Mucosa of rectum (tissue), 2 donors: Measurements from ENCODE around the gene MARCO.
"Not testable (repeated sequence)": the region's sequence is repeated elsewhere in the genome, so short reads cannot be mapped to it uniquely, and the experiment has no call there.

Experiments used
- H3K27ac ChIP-seq, 2 donors: one replicate each; pipeline ENCODE4 v1.7.0; 2013; ENCODE audit warnings: inconsistent platforms in 2 of 2, low read depth in 2 of 2, low read length in 2 of 2
- H3K27me3 ChIP-seq, 2 donors: one replicate each; pipeline ENCODE4 v1.7.0; 2013; ENCODE audit warnings: low read length in 2 of 2; ENCODE audit not compliant: control insufficient read depth in 2 of 2, insufficient read depth in 2 of 2
- H3K36me3 ChIP-seq, 2 donors: one replicate each; pipeline ENCODE4 v1.7.0; 2013; ENCODE audit warnings: low read length in 2 of 2; ENCODE audit not compliant: control insufficient read depth in 2 of 2, insufficient read depth in 2 of 2
- H3K4me1 ChIP-seq, 2 donors: one replicate each; pipeline ENCODE4 v1.7.0; 2013; ENCODE audit warnings: low read length in 2 of 2, mild to moderate bottlenecking in 1 of 2; ENCODE audit not compliant: control insufficient read depth in 2 of 2, insufficient read depth in 2 of 2
- H3K4me3 ChIP-seq, 2 donors: one replicate each; pipeline ENCODE4 v1.7.0; 2013; ENCODE audit warnings: low read length in 2 of 2
- H3K9ac ChIP-seq, 2 donors: one replicate each; pipeline ENCODE4 v1.7.0; 2013; ENCODE audit warnings: low read length in 2 of 2, low read depth in 1 of 2, mild to moderate bottlenecking in 1 of 2
- H3K9me3 ChIP-seq, 2 donors: one replicate each; pipeline ENCODE4 v1.7.0; 2013; ENCODE audit warnings: low read length in 2 of 2; ENCODE audit not compliant: control insufficient read depth in 2 of 2
- donor health status: healthy.
- donor health status: Normal muscosa, but diverticular disease.

MARCO gene

DNA sequence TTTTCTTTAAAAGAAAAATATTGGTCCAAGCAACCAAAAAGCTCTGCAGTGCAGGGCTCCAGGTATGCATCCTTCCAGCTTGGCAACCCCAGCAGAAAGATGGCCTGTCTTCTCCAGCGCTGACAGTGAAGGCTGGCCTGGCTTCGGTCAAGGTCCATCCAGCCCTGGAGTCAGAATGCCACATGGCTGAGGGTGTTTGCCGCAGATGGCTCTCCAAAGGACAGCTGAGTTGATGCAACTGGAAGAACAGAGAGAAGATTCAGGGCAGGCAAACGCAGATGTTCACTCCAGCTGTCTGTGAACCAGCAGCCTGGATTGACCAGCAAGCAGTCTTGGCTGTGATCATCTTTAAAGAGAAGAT, 51.4 kb downstream of the MARCO start:
- no peaks in the 10 kb centered on the region for H3K27me3 ChIP-seq
- H3K4me3 ChIP-seq = no peak overlapping the region
- no peaks in the 10 kb centered on the region for H3K4me1 ChIP-seq
- no peak overlapping the region for H3K9ac ChIP-seq
- no peak overlapping the region for H3K27ac ChIP-seq
- H3K9me3 ChIP-seq = no peaks in the 10 kb centered on the region
- H3K36me3 ChIP-seq = no peaks in the 10 kb centered on the region

DNA sequence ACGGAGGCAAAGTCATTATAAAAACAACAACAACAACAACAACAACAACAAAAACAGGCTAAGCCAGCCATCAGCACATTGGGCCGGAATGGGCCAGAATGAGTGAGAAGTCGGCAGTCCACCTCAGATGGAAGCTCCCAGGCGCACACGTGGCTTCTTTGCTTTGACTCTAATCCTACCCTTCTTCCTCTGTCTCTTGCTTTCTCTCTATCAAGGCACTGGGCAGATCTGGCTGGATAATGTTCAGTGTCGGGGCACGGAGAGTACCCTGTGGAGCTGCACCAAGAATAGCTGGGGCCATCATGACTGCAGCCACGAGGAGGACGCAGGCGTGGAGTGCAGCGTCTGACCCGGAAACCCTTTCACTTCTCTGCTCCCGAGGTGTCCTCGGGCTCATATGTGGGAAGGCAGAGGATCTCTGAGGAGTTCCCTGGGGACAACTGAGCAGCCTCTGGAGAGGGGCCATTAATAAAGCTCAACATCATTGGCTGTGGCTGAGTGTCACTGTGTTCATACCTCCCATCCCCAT, 52.2 kb downstream of the MARCO start:
- Histone ChIP-seq H3K27ac (no peak overlapping the region), H3K9me3 (no peaks in the 10 kb centered on the region), H3K4me3 (no peak overlapping the region), H3K27me3 (no peaks in the 10 kb centered on the region), H3K9ac (no peak overlapping the region), H3K36me3 (no peaks in the 10 kb centered on the region), H3K4me1 (no peaks in the 10 kb centered on the region)

- Histone ChIP-seq H3K4me1 (no peaks in the 10 kb centered on the region), H3K4me3 (no peak overlapping the region), H3K9ac (no peak overlapping the region), H3K27ac (no peak overlapping the region), H3K9me3 (no peaks in the 10 kb centered on the region), H3K36me3 (no peaks in the 10 kb centered on the region), H3K27me3 (no peaks in the 10 kb centered on the region)
Measured at GRCh38 chr2:118994778-118995177, 52.8 kb downstream of the MARCO start.

GRCh38 chr2:119003856-119004255, 61.9 kb downstream of the MARCO start:
- H3K4me1 ChIP-seq, H3K36me3 ChIP-seq, H3K27me3 ChIP-seq, H3K9me3 ChIP-seq, H3K9ac ChIP-seq, H3K4me3 ChIP-seq, H3K27ac ChIP-seq: not testable (repeated sequence)

GRCh38 chr2:119004602-119005001, 62.6 kb downstream of the MARCO start:
- H3K27me3 ChIP-seq = no peaks in the 10 kb centered on the region
- H3K9ac ChIP-seq = no peak overlapping the region
- no peaks in the 10 kb centered on the region for H3K4me1 ChIP-seq
- no peaks in the 10 kb centered on the region for H3K36me3 ChIP-seq
- H3K27ac ChIP-seq = no peak overlapping the region
- no peaks in the 10 kb centered on the region for H3K9me3 ChIP-seq
- no peak overlapping the region for H3K4me3 ChIP-seq

DNA sequence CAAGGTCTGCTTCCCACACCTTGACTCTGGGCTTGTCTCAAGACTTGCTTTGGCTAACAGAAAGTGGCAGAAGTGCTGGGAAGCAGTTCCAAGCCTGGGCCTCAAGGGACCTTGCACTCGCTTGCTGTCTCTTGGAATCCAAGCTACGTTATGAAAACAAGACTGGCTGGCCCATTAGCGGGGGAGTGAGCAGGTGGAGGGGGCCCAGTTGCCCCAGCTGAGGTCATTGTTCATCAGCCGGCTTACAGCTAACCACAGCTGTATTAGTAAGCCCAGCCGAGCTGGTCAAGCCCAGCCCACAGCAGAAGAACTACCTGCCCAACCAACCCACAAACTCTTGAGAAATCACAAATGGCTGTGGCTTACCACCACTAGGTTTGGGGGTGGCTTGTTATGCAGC, 63.1 kb downstream of the MARCO start:
- H3K4me1 ChIP-seq = no peaks in the 10 kb centered on the region
- no peak overlapping the region for H3K27ac ChIP-seq
- H3K9me3 ChIP-seq = no peaks in the 10 kb centered on the region
- no peak overlapping the region for H3K4me3 ChIP-seq
- H3K36me3 ChIP-seq = no peaks in the 10 kb centered on the region
- no peak overlapping the region for H3K9ac ChIP-seq
- H3K27me3 ChIP-seq = peaks cover 0 to 2% of the 10 kb centered on the region in 2 donors

DNA sequence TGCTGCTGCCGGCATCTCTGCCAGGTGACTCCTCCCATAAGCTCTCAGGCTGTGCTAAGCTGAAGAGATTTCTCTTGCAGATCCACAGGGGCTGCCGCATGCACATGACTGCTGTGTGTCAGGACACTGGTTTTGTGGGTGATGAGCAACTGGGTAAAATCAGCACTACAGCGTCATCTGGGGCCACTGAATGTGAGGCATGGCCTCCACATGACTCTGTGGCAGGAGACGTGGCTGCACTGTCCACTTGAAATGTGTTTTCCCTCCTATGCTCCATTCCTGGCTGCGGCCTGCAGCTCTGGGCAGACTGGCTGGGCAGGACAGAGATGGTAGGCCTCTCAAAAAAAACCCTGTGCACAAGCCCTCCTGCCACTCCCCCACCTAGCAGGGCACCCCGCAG, 63.6 kb downstream of the MARCO start:
- Histone ChIP-seq H3K9me3 (no peaks in the 10 kb centered on the region), H3K4me1 (no peaks in the 10 kb centered on the region), H3K9ac (no peak overlapping the region), H3K36me3 (no peaks in the 10 kb centered on the region), H3K27ac (no peak overlapping the region), H3K27me3 (peaks cover 2 to 7% of the 10 kb centered on the region in 2 donors), H3K4me3 (no peak overlapping the region)

DNA sequence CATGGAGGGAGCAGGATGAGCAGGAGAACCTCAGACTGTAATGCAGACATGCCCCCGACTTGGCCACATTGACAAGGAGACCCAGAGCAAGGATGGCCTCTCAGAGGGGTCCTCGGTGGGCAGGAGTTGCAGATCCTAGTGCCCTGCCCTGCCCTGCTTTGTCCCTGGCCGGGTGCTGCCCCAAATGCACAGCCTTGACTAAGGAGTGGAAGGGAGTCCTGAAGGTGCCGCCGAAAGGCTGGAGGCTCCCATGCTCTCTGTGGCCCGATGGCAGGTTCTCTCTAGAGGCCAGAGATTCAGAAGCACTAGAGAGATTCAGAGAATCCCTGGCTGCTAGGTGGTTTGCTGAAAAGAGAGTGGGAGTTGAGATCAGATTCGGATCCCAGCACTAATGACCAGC, 64.4 kb downstream of the MARCO start:
- no peaks in the 10 kb centered on the region for H3K36me3 ChIP-seq

DNA sequence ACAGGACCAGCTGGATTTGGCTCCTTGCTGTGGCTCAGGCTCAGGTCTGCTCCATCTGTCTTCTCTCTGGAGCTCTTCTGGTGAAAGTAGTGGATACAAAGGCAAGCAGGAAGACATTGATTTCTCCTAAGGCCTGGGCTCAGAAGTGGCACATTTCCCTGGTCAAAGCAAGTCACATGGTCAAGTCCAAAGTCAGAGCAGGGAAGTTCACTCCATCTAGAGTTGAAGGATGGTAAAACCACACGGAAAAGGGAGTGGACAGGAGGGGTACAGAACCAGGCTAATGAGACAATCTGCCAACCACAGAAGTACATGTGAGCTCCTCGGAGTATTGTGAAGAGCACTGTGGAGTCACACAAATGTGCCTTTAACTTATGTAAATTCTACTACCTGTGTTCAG, 66.1 kb downstream of the MARCO start:
- Histone ChIP-seq H3K4me3 (no peak overlapping the region), H3K27me3 (peaks cover 12 to 16% of the 10 kb centered on the region in 2 donors), H3K9me3 (no peaks in the 10 kb centered on the region), H3K9ac (no peak overlapping the region), H3K36me3 (no peaks in the 10 kb centered on the region), H3K27ac (no peak overlapping the region), H3K4me1 (no peaks in the 10 kb centered on the region)

More for the DNA sequence above, 64.4 kb downstream of the MARCO start:
- peaks cover 7 to 16% of the 10 kb centered on the region in 2 donors for H3K27me3 ChIP-seq
- H3K4me3 ChIP-seq = no peak overlapping the region
- no peaks in the 10 kb centered on the region for H3K9me3 ChIP-seq
- H3K9ac ChIP-seq = no peak overlapping the region
- H3K27ac ChIP-seq = no peak overlapping the region
- H3K4me1 ChIP-seq = no peaks in the 10 kb centered on the region

- H3K4me3 ChIP-seq = no peak overlapping the region
- H3K27me3 ChIP-seq = peaks cover 12 to 16% of the 10 kb centered on the region in 2 donors
- H3K27ac ChIP-seq = no peak overlapping the region
- H3K36me3 ChIP-seq = no peaks in the 10 kb centered on the region
- no peak overlapping the region for H3K9ac ChIP-seq
- no peaks in the 10 kb centered on the region for H3K9me3 ChIP-seq
- H3K4me1 ChIP-seq = no peaks in the 10 kb centered on the region
Measured at GRCh38 chr2:119009110-119009509, 67.1 kb downstream of the MARCO start.

DNA sequence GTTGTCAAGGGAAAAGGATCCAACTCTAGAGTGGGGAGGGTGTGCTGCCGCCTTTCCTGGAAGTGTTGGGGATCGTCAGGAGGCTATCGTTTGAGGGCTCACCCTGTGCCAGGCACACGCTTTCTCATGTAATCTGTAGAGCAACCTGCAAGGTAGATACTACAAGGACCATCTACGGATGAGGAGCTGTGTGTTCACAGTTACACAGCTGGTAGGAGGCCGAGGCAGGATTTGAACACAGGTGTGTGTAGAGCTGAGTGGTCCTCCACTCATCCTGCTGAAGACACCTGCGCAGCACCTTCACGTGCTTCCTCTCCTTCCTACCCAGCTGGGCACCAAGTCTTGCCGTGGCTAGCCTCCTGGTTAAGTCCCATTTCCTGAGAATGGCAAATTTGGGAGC, 68.3 kb downstream of the MARCO start:
- Histone ChIP-seq H3K9me3 (no peaks in the 10 kb centered on the region), H3K4me3 (no peak overlapping the region), H3K27me3 (peaks cover 12 to 16% of the 10 kb centered on the region in 2 donors), H3K36me3 (no peaks in the 10 kb centered on the region), H3K27ac (no peak overlapping the region), H3K4me1 (no peaks in the 10 kb centered on the region), H3K9ac (no peak overlapping the region)
